ENCODE measurements around the gene NPHP1.
A peak's percentile ranks its signal among the peaks of the same experiment; 100 is the strongest.
"Not testable (repeated sequence)": the region's sequence is repeated elsewhere in the genome, so short reads cannot be mapped to it uniquely, and the experiment has no call there.

NPHP1 gene

DNA sequence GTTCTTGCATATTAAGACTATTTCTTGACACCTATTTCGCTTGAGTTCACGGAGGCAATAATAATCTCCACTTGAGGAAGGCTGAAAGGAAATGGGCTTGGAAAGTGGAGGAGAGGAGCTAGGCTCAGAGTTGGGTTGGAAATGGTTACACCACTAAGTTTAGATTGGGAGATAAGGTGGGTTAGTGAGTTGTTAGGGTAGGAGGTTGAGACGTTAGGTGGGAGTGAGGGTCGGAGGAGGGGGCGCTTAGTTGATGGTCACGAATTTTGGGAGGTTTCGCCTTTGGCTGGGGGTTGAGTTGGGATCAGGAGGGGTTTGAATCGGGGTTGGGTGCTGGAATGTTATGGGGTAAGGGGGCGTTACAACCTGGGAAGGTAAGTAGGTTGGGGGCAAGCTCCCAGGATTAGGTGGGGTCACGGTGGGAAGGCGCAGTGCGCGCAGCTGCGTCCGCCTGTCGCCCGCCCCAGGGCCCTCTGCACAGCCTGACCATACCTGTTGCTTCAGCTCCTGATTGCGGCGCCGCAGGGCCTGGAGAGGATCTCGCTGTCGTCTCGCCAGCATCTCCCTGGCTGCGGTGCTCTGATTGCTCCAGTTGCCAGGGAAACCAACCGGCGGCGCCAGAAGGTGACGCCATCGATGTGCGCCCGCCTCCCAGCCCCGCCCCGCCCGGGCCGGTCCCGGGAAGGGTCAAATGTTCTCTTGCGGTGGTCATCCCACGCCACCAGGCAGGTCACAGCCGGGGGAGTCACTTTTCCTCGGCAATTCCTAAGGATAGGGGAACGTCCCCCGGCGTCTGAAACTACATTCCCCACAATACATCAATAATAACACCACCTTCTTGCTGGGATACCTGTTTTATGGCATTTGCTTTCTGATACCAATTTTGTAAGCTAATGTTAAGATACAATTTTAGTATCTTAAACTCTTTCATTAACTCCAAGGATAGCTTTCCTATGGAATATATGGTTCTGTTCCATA lies at the start of gene NPHP1:
Gene NPHP1 (minus strand): TSS at position 606 of the 978 bp plus-strand sequence. CDS start 45 bp downstream, at position 561.
- DNase-seq, result peak; percentile 94

DNA sequence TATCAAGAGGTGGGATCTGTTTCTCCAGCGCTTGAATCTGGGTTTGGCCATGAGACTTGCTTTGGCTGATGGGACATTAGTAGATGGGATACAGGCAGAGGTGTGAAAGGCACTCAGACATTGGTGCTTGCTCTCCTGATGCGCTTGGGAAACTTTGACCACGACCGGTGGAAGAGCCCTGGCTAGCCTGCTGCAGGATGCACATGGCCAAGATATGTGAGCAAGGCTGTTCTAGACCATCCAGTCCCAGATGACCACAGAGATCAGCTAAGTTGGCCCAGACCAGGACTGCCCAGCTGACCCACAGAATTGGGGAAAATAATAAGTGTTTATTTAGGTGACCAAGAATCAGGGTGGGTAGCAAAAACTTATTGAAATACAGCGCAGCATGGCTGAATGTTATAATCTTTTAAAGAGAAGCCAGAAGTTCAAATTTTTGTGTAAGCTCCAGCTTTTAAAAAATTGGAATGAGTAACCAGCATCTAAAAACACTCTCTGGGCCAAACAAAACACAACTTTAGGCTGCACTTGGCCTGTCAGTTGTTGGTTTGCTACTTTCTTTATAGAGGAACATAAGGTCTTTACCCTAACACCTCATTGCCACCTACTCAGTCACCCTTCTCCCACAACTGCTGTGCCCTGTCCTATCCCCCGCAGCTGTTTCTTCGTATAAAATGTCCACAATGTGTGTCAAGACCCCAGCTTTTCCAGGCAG lies 43.4 kb upstream of the NPHP1 start:
- DNase-seq, result not testable (repeated sequence)

DNA sequence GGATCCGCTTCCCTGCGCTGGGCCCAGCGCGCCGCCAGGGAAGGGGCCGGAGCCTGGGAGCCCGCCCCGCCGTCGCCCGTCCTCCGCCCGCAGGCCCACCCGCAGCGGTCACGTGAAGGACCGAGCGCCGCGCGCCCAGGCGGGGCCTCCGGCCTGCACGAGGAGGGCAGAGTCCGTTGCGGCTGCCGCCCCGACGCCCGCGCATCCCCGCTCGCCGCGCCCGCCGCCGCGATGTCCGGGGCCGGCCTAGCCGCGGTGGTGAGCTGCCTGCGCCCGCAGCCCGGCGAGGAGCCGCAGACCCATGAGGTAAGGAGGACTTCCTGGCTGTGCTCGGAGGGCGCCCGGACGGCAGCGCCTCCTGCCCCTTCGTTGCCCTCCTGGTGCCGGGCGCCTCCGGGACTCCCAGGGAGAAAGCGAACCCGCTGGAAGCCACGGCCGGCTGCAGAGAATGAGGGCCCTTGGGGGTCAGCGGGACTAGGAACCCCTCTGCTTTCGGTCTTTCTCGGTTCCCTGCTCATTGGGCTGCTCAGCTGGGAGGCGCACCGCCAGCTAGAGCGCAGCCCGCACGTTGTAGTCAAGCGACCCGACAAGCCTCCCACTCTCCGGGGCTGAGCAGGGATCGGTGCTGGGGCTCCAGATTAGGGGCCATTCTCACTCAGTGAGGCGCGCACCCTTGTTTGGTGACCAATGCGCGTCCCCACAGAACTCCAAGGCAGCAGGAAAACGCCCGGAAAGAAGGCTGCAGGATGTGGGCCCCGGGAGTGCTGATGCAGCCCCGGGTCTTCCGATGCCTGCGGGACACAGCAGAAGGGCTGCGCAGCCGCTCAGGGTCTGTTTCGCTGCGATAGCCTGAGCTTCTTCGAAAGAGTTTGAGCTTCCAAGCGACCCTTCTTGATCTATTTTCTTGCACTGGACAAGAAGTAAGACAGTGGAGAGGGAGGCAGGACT lies 40.9 kb upstream of the NPHP1 start:
- not testable (repeated sequence) for DNase-seq

DNA sequence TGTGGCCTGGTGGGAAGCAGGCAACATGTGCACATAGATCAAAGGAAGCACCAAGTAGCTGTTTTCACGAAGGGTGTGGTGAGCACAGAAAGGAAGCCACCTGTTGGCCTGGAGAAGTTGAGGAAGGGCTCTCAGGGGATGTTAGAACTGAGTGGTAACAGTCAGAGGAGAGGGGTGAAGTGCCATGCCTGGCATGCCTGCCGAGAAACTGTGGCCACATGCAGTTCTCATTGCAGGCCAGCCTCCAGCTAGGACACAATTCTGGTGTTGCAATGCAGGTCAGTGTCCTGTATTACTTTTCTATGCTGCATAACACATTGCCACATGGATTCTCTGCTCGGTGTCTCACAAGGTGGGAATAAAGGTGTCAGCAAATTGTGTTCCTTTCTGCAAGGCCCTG lies 38.5 kb upstream of the NPHP1 start:
- DNase-seq, result not testable (repeated sequence)

DNA sequence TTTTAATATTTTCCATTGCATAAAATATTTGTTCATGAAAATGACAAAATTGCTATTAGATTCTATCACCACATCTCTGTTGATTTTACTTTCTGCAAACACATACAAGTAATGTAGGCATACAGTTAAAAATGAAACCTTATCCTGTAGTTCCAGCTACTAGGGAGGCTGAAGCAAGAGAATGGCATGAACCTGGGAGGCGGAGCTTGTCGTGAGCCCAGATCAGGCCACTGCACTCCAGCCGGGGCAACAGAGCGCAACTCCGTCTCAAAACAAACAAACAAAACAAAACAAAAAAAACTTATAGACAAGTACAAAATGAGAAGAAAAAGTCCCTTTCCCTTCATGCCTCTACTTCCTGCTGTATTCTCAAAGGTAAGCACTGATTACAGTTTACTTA lies 29.7 kb upstream of the NPHP1 start:
- not testable (repeated sequence) for DNase-seq

DNA sequence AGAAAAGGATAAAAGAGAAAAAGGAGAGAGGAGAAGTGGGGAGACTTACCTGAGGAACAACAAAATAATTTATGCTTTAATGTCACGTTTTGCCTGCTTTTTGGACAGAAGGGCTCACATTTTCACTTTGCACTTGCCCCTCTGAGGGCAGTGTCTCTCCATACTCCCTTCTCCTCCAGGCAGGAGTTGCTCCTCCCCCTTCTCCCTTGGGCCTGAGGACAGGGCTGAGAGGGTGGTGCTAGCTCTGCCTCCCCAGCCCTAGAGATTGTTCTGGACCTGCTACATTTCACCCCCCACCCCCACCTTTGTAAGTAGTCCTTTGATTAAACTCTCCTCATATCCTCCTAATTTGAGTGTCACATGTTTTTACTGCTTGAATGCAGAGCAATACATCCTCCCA lies 25.1 kb upstream of the NPHP1 start:
- not testable (repeated sequence) for DNase-seq

DNA sequence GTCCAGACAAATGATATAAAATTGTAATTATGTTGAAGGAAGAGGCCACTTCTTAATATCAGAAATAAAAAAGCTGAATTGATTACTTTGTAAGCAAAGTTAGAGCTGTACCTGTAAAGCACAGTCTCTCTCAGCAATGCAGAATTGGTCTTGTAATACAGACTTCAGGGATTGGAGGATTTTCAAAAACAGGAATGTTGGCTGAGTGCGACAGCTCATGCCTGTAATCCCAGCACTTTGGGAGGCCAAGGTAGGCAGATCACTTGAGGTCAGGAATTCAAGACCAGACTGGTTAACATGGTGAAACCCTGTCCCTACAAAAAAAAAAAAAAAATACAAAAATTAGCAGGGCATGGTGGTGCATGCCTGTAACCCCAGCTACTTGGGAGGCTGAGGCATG lies 17.8 kb upstream of the NPHP1 start:
- not testable (repeated sequence) for DNase-seq

DNA sequence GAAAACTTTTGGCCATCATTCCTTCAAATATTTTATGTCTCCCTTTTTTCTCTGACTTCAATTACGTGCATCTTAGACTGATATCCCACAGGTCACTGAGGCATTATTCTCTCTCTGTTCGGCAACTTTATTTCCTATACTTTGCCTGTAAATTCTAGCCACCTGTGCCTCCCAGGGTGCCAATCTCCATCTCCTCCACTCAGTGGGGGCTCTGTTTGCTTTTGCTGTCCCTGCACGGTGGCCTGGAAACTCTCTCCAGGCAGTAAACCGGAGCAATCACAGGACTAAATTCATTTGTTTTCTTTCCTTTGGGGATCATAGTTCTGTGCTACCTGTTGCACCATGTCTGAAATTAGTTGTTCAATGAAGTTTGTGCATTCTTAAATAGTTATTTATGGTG lies 17.1 kb upstream of the NPHP1 start:
- no peak for DNase-seq

DNA sequence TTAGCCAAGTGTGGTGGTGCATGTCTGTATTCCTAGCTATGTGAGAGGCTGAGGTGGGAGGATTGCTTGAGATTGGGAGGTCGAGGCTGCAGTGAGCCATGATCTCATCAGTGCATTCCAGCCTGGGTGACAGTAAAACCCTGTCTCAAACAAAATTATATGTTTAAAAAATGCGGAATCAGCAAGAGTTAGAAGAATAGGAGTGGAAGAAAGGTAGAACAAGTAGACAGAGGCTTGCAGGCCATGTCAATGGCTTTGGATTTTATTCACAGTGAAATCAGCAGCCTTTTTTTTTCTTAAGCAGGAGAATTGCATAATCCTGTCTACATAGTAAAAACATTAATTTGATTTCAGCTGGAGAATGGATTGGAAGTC lies 15.4 kb upstream of the NPHP1 start:
- no peak for DNase-seq

DNA sequence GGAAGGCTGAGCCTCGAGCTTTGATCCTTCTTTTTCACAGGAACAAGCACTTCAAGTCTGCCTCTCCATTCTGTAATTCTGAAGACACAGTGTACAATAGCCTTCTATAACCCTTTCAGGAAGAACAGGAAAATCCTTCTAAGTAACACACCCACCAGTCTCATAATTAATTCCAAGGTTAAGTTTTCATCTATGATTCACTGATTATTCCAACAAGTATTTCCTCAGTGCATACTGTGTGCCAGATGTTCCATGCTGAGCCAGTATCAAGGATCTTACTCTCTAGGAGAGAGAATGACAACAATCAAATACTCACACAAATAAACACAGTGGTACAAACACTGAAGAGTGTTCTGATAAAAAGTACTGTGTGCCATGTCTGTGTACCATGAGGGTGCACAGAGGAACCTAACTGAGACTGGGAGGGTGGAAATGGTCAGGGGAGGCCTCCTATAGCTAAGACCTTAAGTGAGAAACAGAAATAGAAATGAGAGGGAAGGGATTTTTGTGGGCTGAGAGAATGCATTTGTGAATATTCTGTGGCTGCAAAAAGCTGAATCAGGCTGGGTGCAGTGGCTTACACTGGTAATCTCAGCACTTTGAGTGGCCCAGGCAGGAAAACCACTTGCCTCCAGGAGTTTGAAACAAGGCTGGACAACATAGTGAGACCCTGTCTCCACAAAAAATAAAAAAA lies 14.8 kb upstream of the NPHP1 start:
- DNase-seq, result no peak

DNA sequence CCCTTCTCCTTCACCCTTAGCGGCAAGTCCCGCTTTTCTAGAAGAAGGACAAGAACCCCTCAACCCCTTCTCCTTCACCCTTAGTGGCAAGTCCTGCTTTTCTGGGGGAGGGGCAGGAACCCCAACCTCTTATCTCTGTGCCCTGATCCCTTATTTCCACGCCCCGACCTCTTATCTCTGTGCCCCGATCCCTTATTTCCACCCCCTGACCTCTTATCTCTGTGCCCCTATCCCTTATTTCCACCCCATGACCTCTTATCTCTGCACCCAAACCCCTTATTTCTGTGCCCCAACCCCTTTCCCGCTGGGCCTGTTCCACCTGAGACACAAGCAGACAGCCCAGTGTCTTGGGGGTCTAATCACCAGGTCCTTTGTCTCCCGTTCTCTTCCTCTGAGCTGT lies 14.1 kb upstream of the NPHP1 start:
- not testable (repeated sequence) for DNase-seq

DNA sequence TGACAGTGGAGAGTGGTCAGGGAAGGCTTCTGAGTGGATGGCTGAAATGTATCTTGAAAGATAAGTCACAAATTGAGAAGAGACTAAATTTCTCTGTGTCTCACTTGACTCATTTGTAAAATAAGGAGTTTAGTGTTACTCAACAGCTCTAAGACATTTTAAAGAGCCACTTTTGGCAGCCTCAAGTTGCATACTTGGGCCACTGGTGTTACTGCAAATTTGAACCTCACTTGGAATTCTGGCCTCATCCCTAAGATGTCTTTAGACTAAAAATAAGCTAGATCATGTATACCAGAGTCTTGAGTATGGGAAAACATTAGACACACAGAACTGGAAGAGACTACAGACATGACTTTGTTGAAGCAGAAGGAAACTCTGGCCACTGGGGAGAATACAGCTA lies 12.0 kb upstream of the NPHP1 start:
- no peak for DNase-seq

DNA sequence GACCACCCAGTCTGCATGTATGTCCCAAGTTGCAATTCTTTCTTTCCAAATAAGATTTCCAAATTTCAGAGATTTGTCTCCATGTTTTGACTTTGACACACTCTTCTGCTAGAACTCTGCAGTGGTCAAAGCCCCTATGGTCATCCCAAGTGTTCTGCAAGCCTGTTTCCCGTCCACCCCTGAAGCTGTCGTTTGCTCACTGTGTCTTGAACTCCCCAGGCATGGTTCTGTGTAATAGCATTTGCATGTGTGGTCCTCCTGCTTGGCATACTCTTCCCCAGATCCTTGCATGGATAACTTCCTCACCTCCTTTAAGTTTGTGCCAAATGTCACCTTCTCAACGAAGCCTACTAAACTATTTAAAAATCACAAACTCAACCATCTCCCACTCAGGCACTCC lies 11.4 kb upstream of the NPHP1 start:
- DNase-seq, result no peak

DNA sequence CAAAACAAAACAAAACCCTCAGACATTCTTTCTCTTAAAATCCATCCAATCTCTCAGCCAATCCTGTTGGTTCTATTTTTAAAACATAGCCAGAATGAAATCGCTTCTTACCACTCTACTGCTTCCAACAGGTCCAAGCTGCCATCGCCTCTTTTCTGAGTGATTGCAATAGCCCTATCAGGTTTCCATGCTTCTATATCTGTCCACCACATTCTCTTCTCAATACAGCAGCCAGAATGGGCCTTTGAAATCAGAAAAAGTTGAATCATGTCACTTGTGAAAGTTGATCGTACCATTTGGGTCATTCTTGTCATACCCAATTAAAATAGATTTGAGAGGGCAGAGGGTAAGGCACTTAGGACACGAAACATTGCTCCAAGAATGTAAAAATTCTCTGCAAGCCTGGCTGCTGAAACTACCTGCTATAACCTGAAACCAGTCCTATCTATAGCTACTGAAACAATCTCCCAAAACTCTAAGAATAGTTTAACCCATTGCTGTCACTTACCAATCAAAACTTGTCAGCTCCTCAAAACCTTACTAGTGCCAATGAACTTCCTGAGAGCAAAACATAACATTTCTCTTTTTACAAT lies 10.8 kb upstream of the NPHP1 start:
- DNase-seq, result no peak

DNA sequence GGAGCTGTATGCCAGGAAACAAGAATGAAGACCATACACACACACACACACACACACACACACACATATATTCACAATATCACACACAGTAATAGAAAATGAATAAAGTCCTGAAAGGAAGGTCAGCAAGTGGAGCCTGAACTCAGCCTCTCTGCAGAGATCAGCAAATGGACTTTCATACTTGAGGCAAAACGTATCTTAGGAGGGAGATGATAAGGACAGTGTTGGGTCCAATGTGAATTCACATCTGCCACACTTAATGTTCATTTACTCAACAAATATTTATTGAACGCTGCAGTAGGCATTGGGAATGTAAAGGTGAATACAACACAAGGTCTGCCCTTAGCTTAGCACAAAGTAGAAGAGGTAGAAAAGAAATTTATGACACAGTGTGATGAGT lies 10.3 kb upstream of the NPHP1 start:
- DNase-seq, result no peak

DNA sequence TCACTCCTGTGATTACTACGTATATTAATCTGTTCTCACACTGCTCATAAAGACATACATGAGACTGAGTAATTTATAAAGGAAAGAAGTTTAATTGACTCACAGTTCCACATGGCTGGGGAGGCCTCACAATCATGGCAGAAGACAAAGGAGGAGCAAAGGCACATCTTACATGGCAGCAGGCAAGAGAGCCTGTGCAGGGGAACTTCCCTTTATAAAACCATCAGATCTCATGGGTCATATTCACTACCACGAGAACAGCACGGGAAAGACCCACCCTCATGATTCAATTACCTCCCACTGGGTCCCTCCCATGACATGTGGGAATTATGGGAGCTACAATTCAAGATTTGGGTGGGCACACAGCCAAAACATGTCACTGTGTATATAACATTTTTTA lies 8.7 kb upstream of the NPHP1 start:
- DNase-seq, result not testable (repeated sequence)

DNA sequence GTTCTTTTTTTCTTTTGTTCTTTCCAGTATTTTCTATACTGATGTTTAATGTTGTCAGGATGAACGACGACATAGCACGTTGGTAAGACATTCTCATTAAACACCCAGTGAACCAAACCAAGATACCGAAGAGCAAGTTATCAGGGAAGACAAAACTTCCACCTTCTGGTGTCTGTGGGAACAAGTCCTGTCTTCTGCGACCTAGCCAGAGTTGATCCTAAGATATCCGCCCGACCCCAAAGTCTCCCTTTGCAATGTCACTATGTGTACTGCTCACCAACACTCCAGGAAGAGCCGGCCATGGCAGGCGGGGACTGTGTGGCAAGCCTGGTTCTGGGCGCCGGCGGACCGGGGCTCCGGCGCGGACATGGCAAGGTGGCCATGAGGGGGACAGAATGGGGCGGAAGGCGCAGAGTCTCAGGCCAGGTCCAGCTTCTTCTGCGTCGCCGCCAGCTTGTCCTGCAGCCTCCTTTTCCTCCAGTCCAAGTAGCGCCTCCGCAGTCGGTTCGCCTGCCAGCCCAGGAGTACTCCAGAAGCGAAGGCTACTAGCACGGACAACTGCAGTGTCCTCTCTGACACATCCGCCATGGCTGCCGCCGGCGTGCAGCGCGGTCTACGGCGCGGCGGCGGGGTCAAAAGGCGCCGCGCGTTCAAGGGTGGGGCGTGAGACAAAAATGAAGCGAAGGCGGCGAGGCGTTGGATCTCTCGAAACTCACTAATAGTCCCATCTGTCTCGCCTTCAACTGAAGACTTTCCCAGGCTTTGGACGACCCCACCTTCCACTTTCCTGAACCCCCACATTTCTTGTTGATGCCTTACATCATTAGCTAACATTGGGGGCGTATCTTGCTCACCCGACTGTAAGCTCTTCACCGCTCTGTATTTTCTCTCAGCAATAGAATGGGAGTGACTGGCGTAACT lies 7.4 kb upstream of the NPHP1 start, which contains the start of gene MTLN:
Gene MTLN (minus strand): TSS at position 610 of the 921 bp plus-strand sequence. CDS start 22 bp downstream, at position 588.
- peak; percentile 89 for DNase-seq

DNA sequence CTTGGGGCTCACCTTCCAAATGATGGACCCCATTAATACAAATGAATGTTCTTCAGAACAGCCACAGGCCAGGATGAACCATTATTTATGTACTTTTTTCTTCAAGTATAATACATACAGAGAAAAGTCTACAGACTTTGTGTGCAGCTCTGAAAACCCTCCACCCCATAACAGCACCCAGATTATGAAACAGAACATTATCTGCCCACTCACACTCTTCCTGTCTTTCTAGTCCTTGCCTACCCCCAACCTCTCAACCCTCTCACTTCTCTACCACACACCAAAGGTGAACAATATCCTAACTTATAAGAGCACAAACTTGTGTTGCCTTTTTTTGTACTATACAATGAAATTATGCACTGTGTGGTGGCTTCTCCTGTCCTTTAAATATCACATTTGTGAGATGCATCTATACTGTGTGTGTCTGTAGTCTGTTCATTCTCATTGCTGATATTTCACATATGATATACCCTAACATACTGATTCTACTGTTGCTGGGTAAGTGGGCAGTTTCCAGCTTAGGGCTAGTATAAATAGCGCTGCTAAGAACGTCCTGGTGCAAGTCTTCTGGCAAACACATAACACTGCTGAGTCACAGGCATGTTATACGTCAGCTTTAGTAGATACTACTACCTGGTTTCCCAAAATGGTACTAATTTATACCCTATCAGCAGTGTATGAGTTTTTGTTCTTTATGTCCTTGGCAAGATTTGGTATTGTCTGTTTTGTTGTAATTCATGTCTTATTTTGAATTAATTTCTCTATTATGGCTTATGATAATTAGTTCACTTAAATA lies 1.0 kb upstream of the NPHP1 start:
- no peak for DNase-seq

DNA sequence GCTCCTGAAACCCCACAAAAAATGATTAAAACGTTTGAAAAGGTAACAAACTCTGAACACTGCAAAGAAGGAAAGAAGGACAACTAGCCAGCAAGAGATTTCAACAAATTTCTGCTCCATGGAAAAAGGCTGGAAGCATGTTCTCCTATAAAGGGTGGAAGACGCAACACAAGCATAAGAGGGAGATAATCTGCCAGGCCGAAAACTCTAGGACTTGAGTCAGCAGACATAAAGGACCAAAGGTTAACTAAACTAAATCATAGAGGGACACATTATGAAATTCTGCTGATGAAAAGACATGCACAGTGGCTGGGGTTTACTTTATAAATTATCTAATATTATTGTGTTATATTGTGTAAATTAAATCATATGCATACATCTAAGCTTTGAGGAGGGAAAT lies 6.8 kb downstream of the NPHP1 start:
- DNase-seq, result no peak

DNA sequence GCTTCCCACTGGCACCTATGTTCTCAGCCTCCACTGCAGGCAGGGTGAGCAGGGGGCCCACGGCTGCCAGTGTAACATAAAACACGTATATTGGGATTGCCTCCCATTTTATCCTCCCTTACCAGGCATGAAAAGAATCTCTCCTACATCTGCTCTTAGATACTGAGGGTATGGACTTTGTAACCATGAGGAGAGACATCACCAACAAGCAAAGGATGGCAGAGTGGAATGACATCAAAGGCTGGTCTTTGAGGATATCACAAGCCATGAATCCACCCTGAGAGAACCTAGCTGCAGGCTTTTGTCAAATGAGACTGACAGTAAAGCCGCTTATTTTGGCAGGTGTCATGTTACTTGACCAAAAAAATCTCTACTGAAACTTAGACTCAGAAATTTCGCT lies 7.4 kb downstream of the NPHP1 start:
- no peak for DNase-seq
